ENCODE data around the gene SLC36A4.

Gene SLC36A4

DNA sequence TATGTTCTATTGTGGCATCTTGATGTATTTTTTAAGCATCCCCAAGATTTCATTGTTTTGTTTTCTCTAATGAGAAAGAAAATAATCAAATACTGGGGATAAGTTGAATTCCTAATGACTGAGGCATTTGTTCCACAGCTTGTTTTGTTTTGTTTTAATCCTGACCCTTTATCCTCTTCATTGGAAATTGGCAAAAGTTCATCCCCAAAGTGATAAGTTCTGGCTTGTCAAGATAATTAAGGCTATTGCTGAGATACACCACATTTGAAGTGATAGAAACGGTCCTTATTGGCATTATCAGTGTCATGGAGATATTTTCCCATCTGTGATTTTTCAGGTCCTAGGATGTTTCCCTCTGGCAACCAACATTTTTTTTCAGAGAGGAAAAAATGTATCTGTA is 65.0 kb downstream of the SLC36A4 start:
- Histone ChIP-seq H3K27ac (ENCODE audit: insufficient read depth, low read length, poor library complexity, severe bottlenecking) (no peak overlapping the region), H3K4me1 (ENCODE audit: control insufficient read depth, insufficient read depth, low read length, poor library complexity, severe bottlenecking) (no peaks in the 10 kb centered on the region), H3K36me3 (ENCODE audit: control insufficient read depth, insufficient read depth, low read length) (no peaks in the 10 kb centered on the region), H3K9me3 (ENCODE audit: control insufficient read depth, low read length) (no peaks in the 10 kb centered on the region), H3K4me3 (ENCODE audit: insufficient read depth, low read depth, low read length, poor library complexity, severe bottlenecking) (no peak overlapping the region), H3K27me3 (replicated peaks; ENCODE audit: control insufficient read depth, insufficient read depth, low read length, poor library complexity, severe bottlenecking) (no peaks in the 10 kb centered on the region)
- DNase-seq: no peak

DNA sequence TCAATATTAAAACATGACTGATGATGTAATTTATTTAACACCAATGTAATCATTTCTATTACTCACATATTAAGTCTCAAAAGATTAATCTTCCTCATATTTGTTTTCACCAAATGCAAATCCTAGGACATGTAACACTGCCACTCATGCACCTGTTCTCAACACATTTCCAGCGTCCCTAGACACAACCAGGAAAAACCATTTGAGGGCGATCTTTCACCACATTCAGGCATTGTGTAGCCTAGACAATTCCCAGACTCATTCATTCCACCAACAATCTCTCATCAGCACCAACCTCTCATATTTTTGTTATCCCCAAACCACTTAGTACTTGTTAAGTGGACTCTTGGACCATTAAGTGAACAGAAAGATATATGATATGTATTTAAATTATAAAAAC is 66.1 kb downstream of the SLC36A4 start:
- Histone ChIP-seq H3K9me3 (ENCODE audit: control insufficient read depth, low read length) (no peaks in the 10 kb centered on the region), H3K27ac (ENCODE audit: insufficient read depth, low read length, poor library complexity, severe bottlenecking) (no peak overlapping the region), H3K4me1 (ENCODE audit: control insufficient read depth, insufficient read depth, low read length, poor library complexity, severe bottlenecking) (no peaks in the 10 kb centered on the region), H3K36me3 (ENCODE audit: control insufficient read depth, insufficient read depth, low read length) (no peaks in the 10 kb centered on the region), H3K27me3 (replicated peaks; ENCODE audit: control insufficient read depth, insufficient read depth, low read length, poor library complexity, severe bottlenecking) (no peaks in the 10 kb centered on the region), H3K4me3 (ENCODE audit: insufficient read depth, low read depth, low read length, poor library complexity, severe bottlenecking) (no peak overlapping the region)
- DNase-seq: no peak

- no peak for DNase-seq
- Histone ChIP-seq H3K9me3 (ENCODE audit: control insufficient read depth, low read length) (no peaks in the 10 kb centered on the region), H3K4me3 (ENCODE audit: insufficient read depth, low read depth, low read length, poor library complexity, severe bottlenecking) (no peak overlapping the region), H3K4me1 (ENCODE audit: control insufficient read depth, insufficient read depth, low read length, poor library complexity, severe bottlenecking) (no peaks in the 10 kb centered on the region), H3K36me3 (ENCODE audit: control insufficient read depth, insufficient read depth, low read length) (no peaks in the 10 kb centered on the region), H3K27ac (ENCODE audit: insufficient read depth, low read length, poor library complexity, severe bottlenecking) (no peak overlapping the region), H3K27me3 (replicated peaks; ENCODE audit: control insufficient read depth, insufficient read depth, low read length, poor library complexity, severe bottlenecking) (no peaks in the 10 kb centered on the region)
Observed at GRCh38 chr11:93128574-93128973, 69.2 kb downstream of the SLC36A4 start.

- H3K36me3 ChIP-seq (ENCODE audit: control insufficient read depth, insufficient read depth, low read length): no peaks in the 10 kb centered on the region
- H3K27me3 ChIP-seq (replicated peaks; ENCODE audit: control insufficient read depth, insufficient read depth, low read length, poor library complexity, severe bottlenecking): no peaks in the 10 kb centered on the region
- no peak overlapping the region for H3K27ac ChIP-seq (ENCODE audit: insufficient read depth, low read length, poor library complexity, severe bottlenecking)
- H3K4me3 ChIP-seq (ENCODE audit: insufficient read depth, low read depth, low read length, poor library complexity, severe bottlenecking): no peak overlapping the region
- DNase-seq: no peak
- no peaks in the 10 kb centered on the region for H3K4me1 ChIP-seq (ENCODE audit: control insufficient read depth, insufficient read depth, low read length, poor library complexity, severe bottlenecking)
- H3K9me3 ChIP-seq (ENCODE audit: control insufficient read depth, low read length): no peaks in the 10 kb centered on the region
Observed at GRCh38 chr11:93123351-93123898, 74.4 kb downstream of the SLC36A4 start.

GRCh38 chr11:93122535-93123235 is 75.1 kb downstream of the SLC36A4 start:
- H3K27me3 ChIP-seq (replicated peaks; ENCODE audit: control insufficient read depth, insufficient read depth, low read length, poor library complexity, severe bottlenecking): no peaks in the 10 kb centered on the region
- no peaks in the 10 kb centered on the region for H3K4me1 ChIP-seq (ENCODE audit: control insufficient read depth, insufficient read depth, low read length, poor library complexity, severe bottlenecking)
- H3K9me3 ChIP-seq (ENCODE audit: control insufficient read depth, low read length): no peaks in the 10 kb centered on the region
- no peak overlapping the region for H3K27ac ChIP-seq (ENCODE audit: insufficient read depth, low read length, poor library complexity, severe bottlenecking)
- H3K36me3 ChIP-seq (ENCODE audit: control insufficient read depth, insufficient read depth, low read length): no peaks in the 10 kb centered on the region
- H3K4me3 ChIP-seq (ENCODE audit: insufficient read depth, low read depth, low read length, poor library complexity, severe bottlenecking): no peak overlapping the region
- DNase-seq: no peak

DNA sequence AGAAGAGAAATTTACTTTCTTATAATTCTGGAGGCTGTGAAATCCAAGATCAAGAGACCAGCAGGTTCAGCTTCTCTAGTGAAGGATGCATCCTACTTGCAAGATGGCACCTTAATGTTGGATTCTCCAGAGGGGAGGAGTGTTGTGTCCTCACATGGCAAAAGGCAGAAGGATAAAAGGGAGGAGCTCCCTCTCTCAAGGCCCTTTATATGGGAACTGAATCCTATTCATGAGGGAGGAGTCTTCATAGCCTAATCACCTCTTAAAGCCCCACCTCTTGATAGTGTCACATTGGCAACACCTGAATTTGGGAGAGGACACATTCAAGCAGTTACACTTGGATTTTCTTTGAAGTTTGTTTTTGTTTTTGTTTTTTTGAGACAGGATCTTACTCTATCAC is 79.5 kb downstream of the SLC36A4 start:
- no peaks in the 10 kb centered on the region for H3K4me1 ChIP-seq (ENCODE audit: control insufficient read depth, insufficient read depth, low read length, poor library complexity, severe bottlenecking)
- H3K27ac ChIP-seq (ENCODE audit: insufficient read depth, low read length, poor library complexity, severe bottlenecking): no peak overlapping the region
- no peaks in the 10 kb centered on the region for H3K27me3 ChIP-seq (replicated peaks; ENCODE audit: control insufficient read depth, insufficient read depth, low read length, poor library complexity, severe bottlenecking)
- no peaks in the 10 kb centered on the region for H3K36me3 ChIP-seq (ENCODE audit: control insufficient read depth, insufficient read depth, low read length)
- DNase-seq: no peak
- no peaks in the 10 kb centered on the region for H3K9me3 ChIP-seq (ENCODE audit: control insufficient read depth, low read length)
- H3K4me3 ChIP-seq (ENCODE audit: insufficient read depth, low read depth, low read length, poor library complexity, severe bottlenecking): no peak overlapping the region

- Histone ChIP-seq H3K9me3 (ENCODE audit: control insufficient read depth, low read length) (no peaks in the 10 kb centered on the region), H3K36me3 (ENCODE audit: control insufficient read depth, insufficient read depth, low read length) (no peaks in the 10 kb centered on the region), H3K4me1 (ENCODE audit: control insufficient read depth, insufficient read depth, low read length, poor library complexity, severe bottlenecking) (no peaks in the 10 kb centered on the region), H3K4me3 (ENCODE audit: insufficient read depth, low read depth, low read length, poor library complexity, severe bottlenecking) (no peak overlapping the region), H3K27me3 (replicated peaks; ENCODE audit: control insufficient read depth, insufficient read depth, low read length, poor library complexity, severe bottlenecking) (no peaks in the 10 kb centered on the region), H3K27ac (ENCODE audit: insufficient read depth, low read length, poor library complexity, severe bottlenecking) (no peak overlapping the region)
- DNase-seq: no peak
Observed at GRCh38 chr11:93117565-93117964, 80.2 kb downstream of the SLC36A4 start.

DNA sequence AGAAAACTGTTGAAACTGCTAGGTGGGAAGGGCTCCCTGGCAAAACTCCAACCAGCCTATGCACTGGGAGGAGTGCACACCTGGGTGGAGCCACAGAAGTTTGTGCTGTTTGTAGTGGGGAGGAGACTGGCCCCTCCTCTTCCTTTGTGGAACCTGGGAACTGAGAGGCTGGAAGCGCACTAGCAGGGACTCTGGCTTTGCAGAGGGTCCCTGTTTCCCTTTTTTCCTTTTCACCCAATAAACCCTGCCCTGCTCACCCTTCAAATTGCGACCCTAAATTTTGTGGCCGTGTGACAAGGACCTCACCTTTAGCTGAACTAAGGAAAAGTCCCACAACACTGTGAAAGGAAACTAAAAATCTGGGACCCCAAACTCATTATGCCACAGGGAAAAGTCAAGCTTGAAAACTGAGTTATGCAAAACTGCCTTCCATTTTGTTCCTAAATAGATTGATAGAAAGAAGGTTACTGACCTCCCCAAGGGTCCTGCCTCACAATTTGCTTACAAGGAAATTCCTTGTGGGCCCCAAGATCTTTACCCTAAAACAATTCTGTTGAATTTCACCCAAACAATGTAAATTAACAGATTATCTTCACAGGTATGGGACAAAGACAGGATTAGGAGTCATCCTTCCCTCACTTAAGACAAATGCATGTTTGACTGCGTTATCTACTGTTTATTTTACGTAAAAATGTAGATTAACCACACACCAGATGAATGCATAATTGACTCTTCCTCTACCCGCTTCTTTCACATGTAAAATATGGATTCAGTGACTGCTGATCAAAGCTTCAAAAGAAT is 81.0 kb downstream of the SLC36A4 start:
- Histone ChIP-seq H3K36me3 (ENCODE audit: control insufficient read depth, insufficient read depth, low read length) (no peaks in the 10 kb centered on the region), H3K27me3 (replicated peaks; ENCODE audit: control insufficient read depth, insufficient read depth, low read length, poor library complexity, severe bottlenecking) (no peaks in the 10 kb centered on the region), H3K27ac (ENCODE audit: insufficient read depth, low read length, poor library complexity, severe bottlenecking) (no peak overlapping the region), H3K4me3 (ENCODE audit: insufficient read depth, low read depth, low read length, poor library complexity, severe bottlenecking) (no peak overlapping the region), H3K9me3 (ENCODE audit: control insufficient read depth, low read length) (no peaks in the 10 kb centered on the region), H3K4me1 (ENCODE audit: control insufficient read depth, insufficient read depth, low read length, poor library complexity, severe bottlenecking) (no peaks in the 10 kb centered on the region)
- no peak for DNase-seq

GRCh38 chr11:93114304-93114703 is 83.5 kb downstream of the SLC36A4 start:
- no peaks in the 10 kb centered on the region for H3K27me3 ChIP-seq (replicated peaks; ENCODE audit: control insufficient read depth, insufficient read depth, low read length, poor library complexity, severe bottlenecking)
- no peaks in the 10 kb centered on the region for H3K9me3 ChIP-seq (ENCODE audit: control insufficient read depth, low read length)
- H3K27ac ChIP-seq (ENCODE audit: insufficient read depth, low read length, poor library complexity, severe bottlenecking): no peak overlapping the region
- H3K36me3 ChIP-seq (ENCODE audit: control insufficient read depth, insufficient read depth, low read length): no peaks in the 10 kb centered on the region
- no peak overlapping the region for H3K4me3 ChIP-seq (ENCODE audit: insufficient read depth, low read depth, low read length, poor library complexity, severe bottlenecking)
- no peak for DNase-seq
- no peaks in the 10 kb centered on the region for H3K4me1 ChIP-seq (ENCODE audit: control insufficient read depth, insufficient read depth, low read length, poor library complexity, severe bottlenecking)

DNA sequence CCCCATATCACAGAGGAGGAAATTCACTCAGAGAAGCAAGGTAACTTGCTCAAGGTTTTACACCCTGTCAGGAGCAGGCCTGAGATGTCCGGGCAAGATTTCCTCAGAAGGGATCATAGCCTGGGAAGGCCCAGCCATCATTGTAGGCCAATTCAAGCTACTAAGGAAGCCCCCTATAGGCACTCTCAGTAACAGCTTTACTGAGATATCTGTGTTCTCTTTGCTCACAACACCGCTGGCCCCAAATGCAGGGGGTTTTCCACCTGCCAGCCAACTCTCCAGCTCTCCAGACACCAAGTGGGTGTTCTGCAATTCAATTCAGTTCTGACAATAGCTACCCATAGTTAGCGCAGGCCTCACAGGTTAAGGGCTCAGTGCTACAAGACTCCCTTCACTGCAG is 84.0 kb downstream of the SLC36A4 start:
- Histone ChIP-seq H3K27ac (ENCODE audit: insufficient read depth, low read length, poor library complexity, severe bottlenecking) (no peak overlapping the region), H3K27me3 (replicated peaks; ENCODE audit: control insufficient read depth, insufficient read depth, low read length, poor library complexity, severe bottlenecking) (no peaks in the 10 kb centered on the region), H3K4me3 (ENCODE audit: insufficient read depth, low read depth, low read length, poor library complexity, severe bottlenecking) (no peak overlapping the region), H3K9me3 (ENCODE audit: control insufficient read depth, low read length) (no peaks in the 10 kb centered on the region), H3K4me1 (ENCODE audit: control insufficient read depth, insufficient read depth, low read length, poor library complexity, severe bottlenecking) (no peaks in the 10 kb centered on the region), H3K36me3 (ENCODE audit: control insufficient read depth, insufficient read depth, low read length) (no peaks in the 10 kb centered on the region)
- no peak for DNase-seq

All from effector memory CD4-positive, alpha-beta T cell (primary cell).